ENCODE results near the gene EIF4A3.

EIF4A3 gene

DNA sequence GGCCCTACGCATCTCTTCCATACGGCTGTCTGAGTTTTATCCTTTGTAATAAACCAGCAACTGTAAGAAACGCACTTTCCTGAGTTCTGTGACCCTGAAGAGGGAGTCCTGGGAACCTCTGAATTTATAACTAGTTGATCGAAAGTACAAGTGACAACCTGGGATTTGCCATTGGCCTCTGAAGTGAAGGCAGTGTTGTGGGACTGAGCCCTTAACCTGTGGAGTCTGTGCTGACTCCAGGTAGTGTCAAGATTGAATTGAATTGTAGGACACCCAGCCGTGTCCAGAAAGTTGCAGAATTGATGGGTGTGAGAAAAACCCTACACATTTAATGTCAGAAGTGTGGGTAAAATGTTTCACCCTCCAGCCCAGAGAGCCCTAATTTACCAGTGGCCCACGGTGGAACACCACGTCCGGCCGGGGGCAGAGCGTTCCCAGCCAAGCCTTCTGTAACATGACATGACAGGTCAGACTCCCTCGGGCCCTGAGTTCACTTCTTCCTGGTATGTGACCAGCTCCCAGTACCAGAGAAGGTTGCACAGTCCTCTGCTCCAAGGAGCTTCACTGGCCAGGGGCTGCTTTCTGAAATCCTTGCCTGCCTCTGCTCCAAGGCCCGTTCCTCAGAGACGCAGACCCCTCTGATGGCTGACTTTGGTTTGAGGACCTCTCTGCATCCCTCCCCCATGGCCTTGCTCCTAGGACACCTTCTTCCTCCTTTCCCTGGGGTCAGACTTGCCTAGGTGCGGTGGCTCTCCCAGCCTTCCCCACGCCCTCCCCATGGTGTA, 44.1 kb downstream of the EIF4A3 start:
- Histone ChIP-seq H3K4me3 (ENCODE audit: insufficient read depth, low read depth, low read length, poor library complexity, severe bottlenecking) (no peak overlapping the region), H3K36me3 (ENCODE audit: control insufficient read depth, insufficient read depth, low read length) (no peaks in the 10 kb centered on the region), H3K9me3 (ENCODE audit: control insufficient read depth, low read length) (no peaks in the 10 kb centered on the region), H3K27ac (ENCODE audit: insufficient read depth, low read length, poor library complexity, severe bottlenecking) (no peak overlapping the region), H3K4me1 (ENCODE audit: control insufficient read depth, insufficient read depth, low read length, poor library complexity, severe bottlenecking) (peaks cover 19% of the 10 kb centered on the region), H3K27me3 (replicated peaks; ENCODE audit: control insufficient read depth, insufficient read depth, low read length, poor library complexity, severe bottlenecking) (no peaks in the 10 kb centered on the region)
- no peak for DNase-seq

GRCh38 chr17:80101946-80102663, 44.8 kb downstream of the EIF4A3 start:
- Histone ChIP-seq H3K9me3 (ENCODE audit: control insufficient read depth, low read length) (no peaks in the 10 kb centered on the region), H3K4me1 (ENCODE audit: control insufficient read depth, insufficient read depth, low read length, poor library complexity, severe bottlenecking) (peaks cover 19% of the 10 kb centered on the region), H3K36me3 (ENCODE audit: control insufficient read depth, insufficient read depth, low read length) (no peaks in the 10 kb centered on the region), H3K27me3 (replicated peaks; ENCODE audit: control insufficient read depth, insufficient read depth, low read length, poor library complexity, severe bottlenecking) (no peaks in the 10 kb centered on the region), H3K27ac (ENCODE audit: insufficient read depth, low read length, poor library complexity, severe bottlenecking) (peak overlapping the region; percentile 73), H3K4me3 (ENCODE audit: insufficient read depth, low read depth, low read length, poor library complexity, severe bottlenecking) (peak overlapping the region; percentile 93)
- no peak for DNase-seq

DNA sequence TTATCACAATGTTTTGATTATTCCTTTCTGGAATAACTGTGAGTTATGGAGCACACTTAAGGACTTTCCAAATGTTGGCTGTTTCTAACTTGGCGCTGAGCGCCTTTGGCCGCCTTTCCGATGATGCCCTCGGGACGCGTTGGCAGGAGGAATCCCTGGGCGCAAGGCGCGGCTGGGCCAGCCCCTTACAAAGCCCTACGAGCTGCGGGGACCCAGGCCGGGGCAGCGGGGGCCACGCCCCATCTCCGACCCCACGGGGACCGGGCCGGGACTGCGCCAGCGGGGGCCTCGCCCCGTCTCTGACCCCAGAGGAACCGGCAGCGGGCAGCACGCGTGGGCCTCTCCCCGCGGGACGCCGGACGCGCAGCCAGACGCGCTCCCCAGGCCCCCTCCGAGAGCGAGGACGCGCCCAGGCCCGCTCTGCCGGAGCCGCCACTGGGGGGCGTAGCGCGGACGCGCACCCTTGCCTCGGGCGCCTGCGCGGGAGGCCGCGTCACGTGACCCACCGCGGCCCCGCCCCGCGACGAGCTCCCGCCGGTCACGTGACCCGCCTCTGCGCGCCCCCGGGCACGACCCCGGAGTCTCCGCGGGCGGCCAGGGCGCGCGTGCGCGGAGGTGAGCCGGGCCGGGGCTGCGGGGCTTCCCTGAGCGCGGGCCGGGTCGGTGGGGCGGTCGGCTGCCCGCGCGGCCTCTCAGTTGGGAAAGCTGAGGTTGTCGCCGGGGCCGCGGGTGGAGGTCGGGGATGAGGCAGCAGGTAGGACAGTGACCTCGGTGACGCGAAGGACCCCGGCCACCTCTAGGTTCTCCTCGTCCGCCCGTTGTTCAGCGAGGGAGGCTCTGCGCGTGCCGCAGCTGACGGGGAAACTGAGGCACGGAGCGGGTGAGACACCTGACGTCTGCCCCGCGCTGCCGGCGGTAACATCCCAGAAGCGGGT, 45.6 kb downstream of the EIF4A3 start, which contains the start of gene GAA:
Gene GAA, plus strand, starts transcription at position 571 of the 935 bp plus-strand sequence. CDS start 3,006 bp downstream, outside the sequence.
- no peaks in the 10 kb centered on the region for H3K27me3 ChIP-seq (replicated peaks; ENCODE audit: control insufficient read depth, insufficient read depth, low read length, poor library complexity, severe bottlenecking)
- peaks cover 19% of the 10 kb centered on the region for H3K4me1 ChIP-seq (ENCODE audit: control insufficient read depth, insufficient read depth, low read length, poor library complexity, severe bottlenecking)
- H3K4me3 ChIP-seq (ENCODE audit: insufficient read depth, low read depth, low read length, poor library complexity, severe bottlenecking) = peak within 1 kb of the TSS; percentile 93
- H3K9me3 ChIP-seq (ENCODE audit: control insufficient read depth, low read length) = no peaks in the 10 kb centered on the region
- H3K36me3 ChIP-seq (ENCODE audit: control insufficient read depth, insufficient read depth, low read length) = no peaks in the 10 kb centered on the region
- peak within 1 kb of the TSS; percentile 73 for H3K27ac ChIP-seq (ENCODE audit: insufficient read depth, low read length, poor library complexity, severe bottlenecking)
- peak; percentile 77 to 86 (median 84) for DNase-seq

DNA sequence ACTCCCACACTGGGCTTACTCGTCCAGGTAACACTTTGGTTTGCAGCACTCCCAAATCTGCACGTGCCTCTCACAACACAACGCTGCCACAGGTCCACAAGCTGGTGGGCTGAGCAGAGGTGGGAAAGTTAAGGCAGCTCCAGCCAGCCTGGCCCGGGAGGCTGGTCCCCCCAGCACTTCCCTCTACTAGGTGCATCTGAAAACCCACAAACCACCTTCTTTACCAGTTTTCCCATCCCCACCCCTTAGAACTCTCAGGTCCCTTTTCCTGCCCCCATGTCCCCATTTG, 46.9 kb downstream of the EIF4A3 start:
- Histone ChIP-seq H3K27me3 (replicated peaks; ENCODE audit: control insufficient read depth, insufficient read depth, low read length, poor library complexity, severe bottlenecking) (no peaks in the 10 kb centered on the region), H3K27ac (ENCODE audit: insufficient read depth, low read length, poor library complexity, severe bottlenecking) (no peak overlapping the region), H3K36me3 (ENCODE audit: control insufficient read depth, insufficient read depth, low read length) (no peaks in the 10 kb centered on the region), H3K4me1 (ENCODE audit: control insufficient read depth, insufficient read depth, low read length, poor library complexity, severe bottlenecking) (peaks cover 19% of the 10 kb centered on the region), H3K4me3 (ENCODE audit: insufficient read depth, low read depth, low read length, poor library complexity, severe bottlenecking) (no peak overlapping the region), H3K9me3 (ENCODE audit: control insufficient read depth, low read length) (no peaks in the 10 kb centered on the region)
- DNase-seq = no peak

GRCh38 chr17:80099291-80100034, 47.5 kb downstream of the EIF4A3 start:
- Histone ChIP-seq H3K4me3 (ENCODE audit: insufficient read depth, low read depth, low read length, poor library complexity, severe bottlenecking) (no peak overlapping the region), H3K9me3 (ENCODE audit: control insufficient read depth, low read length) (no peaks in the 10 kb centered on the region), H3K36me3 (ENCODE audit: control insufficient read depth, insufficient read depth, low read length) (no peaks in the 10 kb centered on the region), H3K27ac (ENCODE audit: insufficient read depth, low read length, poor library complexity, severe bottlenecking) (no peak overlapping the region), H3K4me1 (ENCODE audit: control insufficient read depth, insufficient read depth, low read length, poor library complexity, severe bottlenecking) (peaks cover 19% of the 10 kb centered on the region), H3K27me3 (replicated peaks; ENCODE audit: control insufficient read depth, insufficient read depth, low read length, poor library complexity, severe bottlenecking) (no peaks in the 10 kb centered on the region)
- DNase-seq = no peak

DNA sequence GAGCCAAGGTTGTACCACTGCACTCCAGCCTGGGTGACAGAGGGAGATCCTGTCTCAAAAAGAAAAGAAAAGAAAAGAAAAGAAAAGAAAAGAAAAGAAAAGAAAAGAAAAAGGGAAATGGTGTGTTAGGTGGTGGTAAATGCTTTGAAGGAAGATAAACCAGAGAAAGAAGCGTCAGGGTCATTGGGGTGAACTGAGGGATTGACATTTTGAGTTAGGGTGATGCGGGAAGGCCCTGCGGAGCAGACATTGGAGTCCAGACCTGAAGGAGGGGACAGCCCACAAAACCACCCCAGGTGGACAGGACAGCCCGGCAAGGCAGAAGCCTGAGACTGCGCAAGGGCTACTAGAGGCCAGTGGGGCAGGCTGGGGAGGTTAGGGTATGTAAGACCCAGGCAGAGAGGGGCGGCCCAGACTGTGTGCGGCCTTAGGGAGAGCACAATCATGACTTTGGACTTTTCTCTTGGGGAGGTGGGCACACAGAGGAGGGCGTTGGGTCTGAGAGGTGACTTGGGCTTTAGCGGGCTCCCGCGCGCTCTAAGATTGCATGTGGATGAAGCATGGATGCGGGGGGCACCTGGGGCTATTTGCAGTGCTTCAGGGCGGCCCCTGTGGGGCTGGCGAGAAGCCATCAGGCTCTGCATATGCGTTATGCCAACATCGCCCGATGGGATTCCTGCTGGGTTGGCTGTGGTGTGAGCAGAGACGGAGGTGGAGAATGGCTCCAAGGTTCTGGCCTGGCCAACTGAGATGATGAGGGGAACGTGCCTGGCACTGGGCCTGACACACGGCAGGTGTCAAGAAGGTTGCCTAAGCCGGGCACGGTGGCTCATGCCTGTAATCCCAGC, 48.9 kb downstream of the EIF4A3 start:
- H3K4me3 ChIP-seq (ENCODE audit: insufficient read depth, low read depth, low read length, poor library complexity, severe bottlenecking) = no peak overlapping the region
- H3K9me3 ChIP-seq (ENCODE audit: control insufficient read depth, low read length) = no peaks in the 10 kb centered on the region
- H3K27ac ChIP-seq (ENCODE audit: insufficient read depth, low read length, poor library complexity, severe bottlenecking) = no peak overlapping the region
- DNase-seq = no peak
- no peaks in the 10 kb centered on the region for H3K36me3 ChIP-seq (ENCODE audit: control insufficient read depth, insufficient read depth, low read length)
- H3K27me3 ChIP-seq (replicated peaks; ENCODE audit: control insufficient read depth, insufficient read depth, low read length, poor library complexity, severe bottlenecking) = no peaks in the 10 kb centered on the region
- peaks cover 19% of the 10 kb centered on the region for H3K4me1 ChIP-seq (ENCODE audit: control insufficient read depth, insufficient read depth, low read length, poor library complexity, severe bottlenecking)

DNA sequence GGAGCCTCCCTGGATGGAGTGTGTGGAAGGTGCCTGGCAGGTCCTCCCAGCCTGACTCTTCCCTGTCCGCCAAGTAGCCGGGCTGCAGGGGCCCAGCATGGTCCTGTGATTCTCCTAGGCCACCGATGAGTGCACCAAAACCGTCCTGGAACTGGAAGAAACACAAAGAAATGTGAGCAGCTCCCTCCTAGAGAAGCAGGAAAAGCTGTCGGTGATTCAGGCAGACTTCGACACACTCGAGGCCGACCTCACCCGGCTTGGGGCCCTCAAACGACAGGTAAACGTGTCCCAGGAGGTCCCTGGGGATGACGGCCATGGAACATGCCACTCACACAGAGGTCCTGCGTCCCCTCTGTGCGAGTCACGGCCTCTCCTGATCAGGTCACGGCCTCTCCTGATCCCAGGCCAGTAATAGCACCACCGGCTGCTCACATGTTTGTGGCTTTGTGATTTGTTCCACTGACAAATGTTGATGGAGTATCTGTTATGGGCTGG, 49.8 kb downstream of the EIF4A3 start:
- H3K36me3 ChIP-seq (ENCODE audit: control insufficient read depth, insufficient read depth, low read length) = no peaks in the 10 kb centered on the region
- H3K9me3 ChIP-seq (ENCODE audit: control insufficient read depth, low read length) = no peaks in the 10 kb centered on the region
- DNase-seq = no peak
- H3K4me3 ChIP-seq (ENCODE audit: insufficient read depth, low read depth, low read length, poor library complexity, severe bottlenecking) = no peak overlapping the region
- peaks cover 17% of the 10 kb centered on the region for H3K4me1 ChIP-seq (ENCODE audit: control insufficient read depth, insufficient read depth, low read length, poor library complexity, severe bottlenecking)
- no peak overlapping the region for H3K27ac ChIP-seq (ENCODE audit: insufficient read depth, low read length, poor library complexity, severe bottlenecking)
- no peaks in the 10 kb centered on the region for H3K27me3 ChIP-seq (replicated peaks; ENCODE audit: control insufficient read depth, insufficient read depth, low read length, poor library complexity, severe bottlenecking)

GRCh38 chr17:80096561-80097021, 50.3 kb downstream of the EIF4A3 start:
- no peaks in the 10 kb centered on the region for H3K36me3 ChIP-seq (ENCODE audit: control insufficient read depth, insufficient read depth, low read length)
- H3K27me3 ChIP-seq (replicated peaks; ENCODE audit: control insufficient read depth, insufficient read depth, low read length, poor library complexity, severe bottlenecking) = no peaks in the 10 kb centered on the region
- no peak for DNase-seq
- no peak overlapping the region for H3K4me3 ChIP-seq (ENCODE audit: insufficient read depth, low read depth, low read length, poor library complexity, severe bottlenecking)
- H3K9me3 ChIP-seq (ENCODE audit: control insufficient read depth, low read length) = no peaks in the 10 kb centered on the region
- H3K4me1 ChIP-seq (ENCODE audit: control insufficient read depth, insufficient read depth, low read length, poor library complexity, severe bottlenecking) = peaks cover 11% of the 10 kb centered on the region
- no peak overlapping the region for H3K27ac ChIP-seq (ENCODE audit: insufficient read depth, low read length, poor library complexity, severe bottlenecking)
